Raji (cell line): ENCODE results near the gene CACNA1C.

Experiments used
- POLR2A ChIP-seq: IDR thresholded peaks from 2 replicates; pipeline ENCODE4 v1.6.1; 2011; ENCODE audit warnings: low read depth, low read length, control low read depth; ENCODE audit not compliant: insufficient read depth

Gene CACNA1C

DNA sequence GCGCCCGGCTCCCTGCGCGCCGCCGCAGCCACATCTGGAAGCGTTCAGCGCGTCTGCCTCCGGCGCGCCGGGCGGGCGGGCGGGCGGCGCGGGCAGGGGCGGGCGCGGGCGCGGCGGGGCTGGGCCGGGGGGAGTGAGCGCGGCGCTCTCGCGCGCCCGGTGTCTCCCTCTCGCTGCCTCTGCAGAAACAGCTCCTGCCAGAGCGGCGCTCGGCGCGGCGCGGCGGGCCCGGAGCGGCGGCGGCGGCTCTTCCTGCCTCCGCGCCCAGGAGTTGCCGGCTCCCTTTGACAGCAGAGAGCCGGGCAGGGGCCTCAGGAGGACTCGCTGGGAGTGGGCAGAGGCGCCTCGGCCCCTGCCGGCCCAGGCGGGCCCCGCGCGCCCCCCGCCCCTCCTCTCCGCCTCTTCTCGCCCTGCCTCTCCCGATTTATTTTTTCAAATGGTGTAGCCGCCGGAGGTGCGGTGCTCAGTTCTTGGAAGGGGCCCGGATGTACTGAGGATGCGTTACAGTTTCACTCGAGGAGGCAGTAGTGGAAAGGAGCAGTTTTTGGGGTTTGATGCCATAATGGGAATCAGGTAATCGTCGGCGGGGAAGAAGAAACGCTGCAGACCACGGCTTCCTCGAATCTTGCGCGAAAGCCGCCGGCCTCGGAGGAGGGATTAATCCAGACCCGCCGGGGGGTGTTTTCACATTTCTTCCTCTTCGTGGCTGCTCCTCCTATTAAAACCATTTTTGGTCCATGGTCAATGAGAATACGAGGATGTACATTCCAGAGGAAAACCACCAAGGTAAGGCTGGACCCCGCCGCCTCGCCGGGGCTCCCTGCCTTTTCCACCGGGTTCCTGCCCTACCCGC is at the start of gene CACNA1C:
TSS of gene CACNA1C (plus strand) at position 162 of the 853 bp plus-strand sequence. CDS start at position 738, 576 bp downstream.
- no peak for TF ChIP-seq POLR2A

- no peak for TF ChIP-seq POLR2A
Observed at GRCh38 chr12:2003676-2004112, 49.1 kb upstream of the CACNA1C start.

GRCh38 chr12:2004113-2004929 is 48.5 kb upstream of the CACNA1C start, which contains the start of gene DCP1B:
Gene DCP1B (minus strand): TSS chr12:2004457. CDS start chr12:2004431, 26 bp downstream.
- TF ChIP-seq POLR2A = peak; percentile 96

DNA sequence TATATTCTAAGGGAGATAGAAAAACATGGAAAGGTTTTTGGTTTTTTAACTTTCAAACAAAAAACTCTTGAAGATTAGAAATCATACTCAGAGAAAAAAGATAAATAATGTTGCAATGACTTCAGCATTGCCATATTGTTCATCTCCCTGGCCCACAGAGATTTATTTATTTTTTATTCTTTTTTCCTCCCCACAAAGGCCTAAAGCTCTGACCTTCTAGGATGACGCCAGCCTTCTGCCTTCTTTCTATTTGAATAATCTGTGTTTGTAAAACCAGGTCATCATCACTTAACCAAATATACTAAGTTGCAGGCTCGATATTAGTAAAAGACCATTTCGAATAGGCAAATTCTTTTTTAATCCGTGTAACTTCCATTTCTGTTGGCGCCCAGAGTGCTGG is 44.1 kb upstream of the CACNA1C start:
- no peak for TF ChIP-seq POLR2A

GRCh38 chr12:2009623-2010022 is 43.2 kb upstream of the CACNA1C start:
- no peak for TF ChIP-seq POLR2A

DNA sequence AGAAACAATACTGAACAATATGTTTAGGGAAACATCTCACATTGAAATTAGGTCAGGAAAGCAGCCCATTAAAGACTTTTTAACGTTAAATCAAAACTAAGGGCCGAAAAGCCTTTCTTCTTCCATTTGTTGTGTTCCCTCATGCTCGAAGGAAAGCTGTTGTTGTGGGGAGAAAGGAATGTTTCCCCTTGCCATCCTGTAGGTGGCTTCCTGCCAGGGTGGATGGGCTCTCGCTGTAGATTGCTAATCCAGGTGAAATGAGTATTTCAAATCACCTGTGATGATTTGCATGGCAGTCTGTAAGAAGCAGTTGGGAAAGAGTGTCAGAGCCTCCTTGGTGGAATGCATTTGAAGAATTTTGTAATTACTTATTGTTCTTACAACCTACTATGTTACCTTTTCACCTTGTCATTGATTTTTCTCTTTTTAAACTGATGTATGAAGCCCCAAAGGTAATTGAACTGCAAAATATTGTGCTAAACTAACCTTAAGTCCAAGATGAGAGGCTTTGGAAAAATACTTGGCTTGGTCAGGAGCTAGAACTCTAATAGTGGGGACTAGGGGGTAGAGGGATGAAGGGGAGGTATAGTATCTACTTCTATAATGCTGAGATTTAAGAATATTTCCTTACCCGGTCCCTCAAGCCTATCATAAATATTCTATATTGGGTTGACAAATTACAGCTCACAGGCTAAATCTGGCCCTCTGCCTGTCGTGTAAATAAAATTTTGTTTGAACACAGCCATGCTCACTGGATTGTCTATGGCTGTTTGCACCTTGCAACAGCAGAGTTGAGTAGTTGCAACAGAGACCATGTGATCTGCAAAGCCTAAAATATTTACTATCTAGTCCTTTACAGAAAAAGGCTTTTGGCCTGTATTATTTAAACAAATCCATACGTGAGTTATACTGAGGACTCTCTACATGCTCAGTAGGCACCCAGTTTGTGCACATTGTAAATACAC is 40.9 kb upstream of the CACNA1C start:
- TF ChIP-seq POLR2A = no peak

DNA sequence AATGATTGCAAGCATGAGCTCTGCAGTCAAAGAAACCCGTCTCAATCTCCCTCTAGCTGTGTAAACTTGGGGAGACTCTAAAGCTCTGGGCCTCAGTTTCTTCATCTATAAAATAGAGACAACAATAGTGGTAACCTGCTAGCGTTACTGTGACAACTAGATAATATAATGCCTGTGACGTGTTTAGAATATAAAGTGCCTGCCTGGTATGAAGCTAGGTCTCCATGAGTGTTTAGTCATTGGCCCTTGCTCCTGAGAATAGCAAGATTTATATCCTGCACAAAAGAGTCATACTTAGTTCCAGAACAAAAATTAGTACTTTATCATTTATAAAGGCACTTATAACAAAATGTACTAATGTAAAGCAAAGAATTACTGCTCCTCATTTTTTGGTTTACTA is 39.7 kb upstream of the CACNA1C start:
- TF ChIP-seq POLR2A = no peak

- TF ChIP-seq POLR2A = no peak
Observed at GRCh38 chr12:2013527-2014223, 39.1 kb upstream of the CACNA1C start.

- no peak for TF ChIP-seq POLR2A
Observed at GRCh38 chr12:2014231-2014630, 38.6 kb upstream of the CACNA1C start.

GRCh38 chr12:2016862-2017545 is 35.8 kb upstream of the CACNA1C start:
- TF ChIP-seq POLR2A = no peak

- no peak for TF ChIP-seq POLR2A
Observed at GRCh38 chr12:2017546-2018337, 35.0 kb upstream of the CACNA1C start.

DNA sequence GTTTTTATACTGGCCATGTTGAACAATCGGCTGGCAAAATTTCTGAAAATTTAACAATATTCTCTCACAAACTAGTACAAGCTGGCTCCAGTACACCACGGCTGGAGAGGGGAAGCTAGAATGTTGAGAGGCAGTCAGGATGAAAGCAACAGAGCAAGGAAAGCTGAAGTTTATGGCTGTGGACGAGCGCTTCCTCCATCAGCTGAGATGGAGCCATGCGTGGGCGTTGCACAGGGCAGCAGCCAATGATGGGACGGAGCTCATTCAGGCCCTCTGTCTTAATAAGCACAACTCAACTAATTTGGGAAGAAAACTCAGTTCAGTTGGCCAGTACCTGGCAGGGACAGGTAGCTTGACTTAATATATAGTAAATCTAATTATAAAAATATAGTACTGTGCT is 34.4 kb upstream of the CACNA1C start:
- no peak for TF ChIP-seq POLR2A

DNA sequence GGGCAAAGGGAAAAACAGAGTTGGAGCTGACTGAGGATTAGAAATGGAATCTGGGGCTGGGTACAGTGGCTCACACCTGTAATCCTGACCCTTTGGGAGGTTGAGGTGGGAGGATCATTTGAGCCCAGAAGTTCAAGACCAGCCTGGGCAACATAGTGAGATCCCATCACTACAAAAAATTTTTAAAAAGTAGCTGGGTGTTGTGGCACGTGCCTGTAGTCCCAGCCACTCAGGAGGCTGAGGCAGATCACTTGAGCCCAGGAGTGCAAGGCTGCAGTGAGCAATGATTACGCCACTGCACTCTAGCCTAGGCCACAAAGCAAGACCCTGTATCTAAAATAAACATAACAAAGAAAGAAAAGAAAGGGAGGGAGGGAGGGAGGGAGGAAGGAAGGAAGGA is 33.7 kb upstream of the CACNA1C start:
- TF ChIP-seq POLR2A = no peak
